Measurements from ENCODE around the gene FBLN2. TPM values are rescaled to one million over a fixed set of nuclear protein-coding genes. Genes with fewer than 3 reads are reported as not detected.
A peak's percentile ranks its signal among the peaks of the same experiment; 100 is the strongest.

FBLN2 gene
- total RNA-seq, 3 donors from 2014 or later (not counting 1 experiment from before 2014, with no cell fraction given): 0.61 to 2.7 (median 1.6) TPM

- DNase-seq (no peak), ATAC-seq (no peak)
- H3K4me3 ChIP-seq (ENCODE audit: low read length): no peak overlapping the region
- H3K27me3 Mint-ChIP-seq (ENCODE audit: low read depth in 2 of 2): peaks cover 24 to 36% of the 10 kb centered on the region in 2 donors
- peaks cover 24% of the 10 kb centered on the region for H3K4me1 ChIP-seq (ENCODE audit: control insufficient read depth, insufficient read depth, low read length)
- H3K9me3 Mint-ChIP-seq: no peaks in the 10 kb centered on the region
- intact Hi-C loops (cut with micrococcal nuclease): no loop called here
- no peaks in the 10 kb centered on the region for H3K36me3 ChIP-seq (ENCODE audit: control insufficient read depth, insufficient read depth, low read length)
- peaks cover 5 to 31% of the 10 kb centered on the region in 2 donors for H3K4me1 Mint-ChIP-seq
- H3K27me3 ChIP-seq (ENCODE audit: control insufficient read depth, insufficient read depth, low read length): peaks cover 6% of the 10 kb centered on the region
- 95% methylated on average over 9 of the region's 9 CpGs for WGBS (ENCODE audit: insufficient coverage)
- no peaks in the 10 kb centered on the region for H3K36me3 Mint-ChIP-seq
- TF ChIP-seq CTCF (IDR thresholded peaks at IDR 0.05): no peak
- no peaks in the 10 kb centered on the region for H3K9me3 ChIP-seq (ENCODE audit: control insufficient read depth, insufficient read depth, low read length)
- H3K27ac ChIP-seq (ENCODE audit: low read length): no peak overlapping the region
- H3K4me3 Mint-ChIP-seq: no peak overlapping the region
- H3K27ac Mint-ChIP-seq: no peak overlapping the region
Observed at GRCh38 chr3:13546667-13547171, 2.2 kb upstream of the FBLN2 start.

GRCh38 chr3:13547591-13548371 is 1.1 kb upstream of the FBLN2 start:
- no peak overlapping the region for H3K4me3 ChIP-seq (ENCODE audit: low read length)
- 94% methylated on average over 10 of the region's 10 CpGs for WGBS (ENCODE audit: insufficient coverage)
- DNase-seq (no peak), ATAC-seq (no peak)
- Mint-ChIP-seq H3K36me3 (no peaks in the 10 kb centered on the region), H3K9me3 (no peaks in the 10 kb centered on the region), H3K27ac (peak overlapping the region in 1 of 2 donors; percentile 19), H3K4me1 (peaks cover 5 to 31% of the 10 kb centered on the region in 2 donors), H3K4me3 (peak overlapping the region; percentile 80), H3K27me3 (ENCODE audit: low read depth in 2 of 2) (peaks cover 24 to 36% of the 10 kb centered on the region in 2 donors)
- peaks cover 6% of the 10 kb centered on the region for H3K27me3 ChIP-seq (ENCODE audit: control insufficient read depth, insufficient read depth, low read length)
- no peak for TF ChIP-seq CTCF (IDR thresholded peaks at IDR 0.05)
- no peak overlapping the region for H3K27ac ChIP-seq (ENCODE audit: low read length)
- intact Hi-C loops (cut with micrococcal nuclease): no loop called here
- H3K36me3 ChIP-seq (ENCODE audit: control insufficient read depth, insufficient read depth, low read length): no peaks in the 10 kb centered on the region
- H3K4me1 ChIP-seq (ENCODE audit: control insufficient read depth, insufficient read depth, low read length): peaks cover 24% of the 10 kb centered on the region
- H3K9me3 ChIP-seq (ENCODE audit: control insufficient read depth, insufficient read depth, low read length): no peaks in the 10 kb centered on the region

GRCh38 chr3:13549623-13550422 is 898 bp downstream of the FBLN2 start:
- peak; percentile 26 to 51 for DNase-seq
- H3K4me3 ChIP-seq (ENCODE audit: low read length): no peak overlapping the region
- TF ChIP-seq CTCF (IDR thresholded peaks at IDR 0.05): no peak
- H3K9me3 ChIP-seq (ENCODE audit: control insufficient read depth, insufficient read depth, low read length): no peaks in the 10 kb centered on the region
- H3K27ac ChIP-seq (ENCODE audit: low read length): no peak overlapping the region
- peaks cover 17% of the 10 kb centered on the region for H3K4me1 ChIP-seq (ENCODE audit: control insufficient read depth, insufficient read depth, low read length)
- intact Hi-C loops (cut with micrococcal nuclease): no loop called here
- Mint-ChIP-seq H3K27ac (peak overlapping the region in 1 of 2 donors; percentile 84), H3K27me3 (ENCODE audit: low read depth in 2 of 2) (peaks cover 20 to 22% of the 10 kb centered on the region in 2 donors), H3K4me1 (peaks cover 5 to 24% of the 10 kb centered on the region in 2 donors), H3K36me3 (no peaks in the 10 kb centered on the region), H3K4me3 (peak overlapping the region; percentile 83), H3K9me3 (no peaks in the 10 kb centered on the region)
- 37% methylated on average over 15 of the region's 18 CpGs for WGBS (ENCODE audit: insufficient coverage)
- peak; percentile 57 to 67 (median 66) for ATAC-seq
- peaks cover 6% of the 10 kb centered on the region for H3K27me3 ChIP-seq (ENCODE audit: control insufficient read depth, insufficient read depth, low read length)
- H3K36me3 ChIP-seq (ENCODE audit: control insufficient read depth, insufficient read depth, low read length): no peaks in the 10 kb centered on the region
